PFSK-1 (cell line): ENCODE results near the gene FGGY.

ENCODE experiments used
- FOXP2 ChIP-seq: optimal IDR thresholded peaks from 2 replicates; pipeline ENCODE3; 2011; ENCODE audit warnings: borderline replicate concordance, control low read depth, inconsistent platforms; ENCODE audit not compliant: insufficient read depth; ENCODE audit errors: extremely low read length, extremely low read depth
- POLR2AphosphoS5 ChIP-seq: IDR thresholded peaks from 2 replicates; pipeline ENCODE4 v1.6.1; 2012; ENCODE audit warnings: low read depth, mild to moderate bottlenecking, control low read depth, low read length, moderate library complexity
- SIN3A ChIP-seq: IDR thresholded peaks from 2 replicates; pipeline ENCODE4 v1.6.1; 2012; ENCODE audit warnings: mild to moderate bottlenecking, low read length, moderate library complexity, borderline replicate concordance; ENCODE audit not compliant: insufficient read depth
- TAF1 ChIP-seq: IDR thresholded peaks from 2 replicates; pipeline ENCODE4 v1.6.1; 2012; ENCODE audit warnings: low read length, control low read depth, borderline replicate concordance; ENCODE audit not compliant: insufficient read depth
- TF ChIP-seq, protein P1 (sequence below), 2 experiments: IDR thresholded peaks; 2 replicates each; pipeline versions ENCODE4 v1.6.1 to v1.8.0; 2011 to 2012; ENCODE audit warnings: low read depth in 2 of 2, low read length in 2 of 2, control low read depth in 1 of 2, inconsistent platforms in 1 of 2, mild to moderate bottlenecking in 1 of 2, moderate library complexity in 1 of 2; ENCODE audit not compliant: insufficient read depth in 1 of 2

The FGGY gene

DNA sequence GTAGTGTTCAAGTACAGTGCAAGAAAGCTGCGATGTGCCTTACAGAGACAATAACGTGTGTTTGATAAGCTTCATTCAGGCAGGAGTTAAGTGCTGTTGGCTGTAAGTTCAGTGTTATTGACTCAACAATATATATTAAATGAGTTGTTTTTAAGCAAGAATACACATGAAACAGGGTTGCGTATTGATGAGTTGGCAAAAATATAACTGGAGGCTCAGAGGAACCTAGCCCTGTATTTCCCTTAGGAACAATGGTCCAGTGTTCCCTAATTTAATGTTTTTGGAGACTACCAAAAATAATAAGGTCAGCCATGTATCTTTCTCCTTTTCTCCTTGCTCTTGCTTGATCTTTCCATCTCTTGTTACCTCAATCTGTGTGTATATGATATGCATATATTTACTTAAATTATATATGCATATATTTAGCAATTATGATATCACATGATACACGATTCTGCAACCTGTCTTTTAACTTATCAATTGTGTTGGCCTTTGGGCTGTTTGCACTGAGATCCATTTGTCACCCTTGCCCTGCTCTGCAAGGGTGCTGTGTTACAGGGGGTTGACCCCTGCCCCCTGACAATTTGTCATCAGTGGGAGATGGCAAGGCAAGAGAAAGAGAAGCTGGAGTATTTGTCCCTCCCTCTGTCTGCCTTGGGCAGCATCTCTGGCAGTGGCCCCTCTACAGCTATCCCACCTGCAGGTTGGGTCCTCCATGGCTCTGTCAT is 109.7 kb downstream of the FGGY start:
- no peak for TF ChIP-seq POLR2AphosphoS5
- TF ChIP-seq, protein P1, sequence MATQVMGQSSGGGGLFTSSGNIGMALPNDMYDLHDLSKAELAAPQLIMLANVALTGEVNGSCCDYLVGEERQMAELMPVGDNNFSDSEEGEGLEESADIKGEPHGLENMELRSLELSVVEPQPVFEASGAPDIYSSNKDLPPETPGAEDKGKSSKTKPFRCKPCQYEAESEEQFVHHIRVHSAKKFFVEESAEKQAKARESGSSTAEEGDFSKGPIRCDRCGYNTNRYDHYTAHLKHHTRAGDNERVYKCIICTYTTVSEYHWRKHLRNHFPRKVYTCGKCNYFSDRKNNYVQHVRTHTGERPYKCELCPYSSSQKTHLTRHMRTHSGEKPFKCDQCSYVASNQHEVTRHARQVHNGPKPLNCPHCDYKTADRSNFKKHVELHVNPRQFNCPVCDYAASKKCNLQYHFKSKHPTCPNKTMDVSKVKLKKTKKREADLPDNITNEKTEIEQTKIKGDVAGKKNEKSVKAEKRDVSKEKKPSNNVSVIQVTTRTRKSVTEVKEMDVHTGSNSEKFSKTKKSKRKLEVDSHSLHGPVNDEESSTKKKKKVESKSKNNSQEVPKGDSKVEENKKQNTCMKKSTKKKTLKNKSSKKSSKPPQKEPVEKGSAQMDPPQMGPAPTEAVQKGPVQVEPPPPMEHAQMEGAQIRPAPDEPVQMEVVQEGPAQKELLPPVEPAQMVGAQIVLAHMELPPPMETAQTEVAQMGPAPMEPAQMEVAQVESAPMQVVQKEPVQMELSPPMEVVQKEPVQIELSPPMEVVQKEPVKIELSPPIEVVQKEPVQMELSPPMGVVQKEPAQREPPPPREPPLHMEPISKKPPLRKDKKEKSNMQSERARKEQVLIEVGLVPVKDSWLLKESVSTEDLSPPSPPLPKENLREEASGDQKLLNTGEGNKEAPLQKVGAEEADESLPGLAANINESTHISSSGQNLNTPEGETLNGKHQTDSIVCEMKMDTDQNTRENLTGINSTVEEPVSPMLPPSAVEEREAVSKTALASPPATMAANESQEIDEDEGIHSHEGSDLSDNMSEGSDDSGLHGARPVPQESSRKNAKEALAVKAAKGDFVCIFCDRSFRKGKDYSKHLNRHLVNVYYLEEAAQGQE (IDR thresholded peaks at IDR 0.05; ENCODE audit: insufficient read depth in 1 of 2, low read depth in 2 of 2, low read length in 2 of 2) = no peak
- TF ChIP-seq TAF1 = no peak
- TF ChIP-seq SIN3A = no peak
- TF ChIP-seq FOXP2 = no peak

DNA sequence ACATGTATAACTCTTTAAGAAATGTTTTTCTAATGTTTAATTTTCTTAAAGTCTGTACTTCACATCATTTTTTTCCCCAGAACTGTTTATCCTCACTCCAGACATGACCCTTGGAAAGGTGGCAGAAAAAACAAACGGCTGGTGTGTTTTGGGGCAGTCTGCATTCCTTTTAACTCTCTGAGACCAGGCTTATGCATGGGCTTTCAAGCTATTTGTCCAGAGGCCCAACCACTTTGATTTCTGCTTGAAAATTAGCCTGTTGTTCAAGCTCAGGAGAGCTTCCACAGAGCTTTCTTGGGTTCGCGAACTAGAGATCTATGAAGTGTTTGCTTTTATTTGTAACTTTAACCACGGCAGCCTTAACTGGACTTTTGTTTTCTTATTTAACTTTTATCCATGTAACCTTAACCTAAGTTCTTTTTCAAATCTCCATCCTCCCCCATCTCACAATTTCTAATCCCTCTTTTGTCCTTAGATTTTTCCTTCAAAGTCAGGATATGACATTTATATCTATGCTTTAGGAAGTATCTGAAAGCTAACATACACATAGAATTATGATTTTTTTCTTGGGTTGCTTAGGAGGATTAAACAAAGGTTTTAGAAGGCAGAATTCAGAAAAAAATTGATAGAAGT is 111.8 kb downstream of the FGGY start:
- TF ChIP-seq POLR2AphosphoS5 (no peak), FOXP2 (no peak), SIN3A (no peak), TAF1 (no peak)
- TF ChIP-seq, protein P1 (IDR thresholded peaks at IDR 0.05; ENCODE audit: insufficient read depth in 1 of 2, low read depth in 2 of 2, low read length in 2 of 2) = no peak

DNA sequence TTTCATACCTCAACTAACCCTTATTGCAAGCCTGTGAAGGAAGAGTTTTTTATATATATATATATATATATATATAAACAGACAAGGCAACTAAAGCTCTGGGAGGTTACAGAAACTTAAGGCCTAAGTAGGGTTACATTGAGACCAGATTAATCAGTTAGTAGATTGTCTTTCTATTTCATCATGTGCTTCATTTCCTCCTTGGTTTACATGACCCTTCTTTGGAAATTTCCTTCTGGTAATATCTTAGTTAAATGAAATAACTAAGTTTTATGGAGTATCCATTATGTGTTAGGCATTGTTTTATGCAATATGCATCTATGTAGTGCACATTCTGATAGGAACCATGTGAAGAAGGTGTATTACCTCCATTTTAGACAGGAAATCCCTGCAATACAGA is 112.7 kb downstream of the FGGY start:
- TF ChIP-seq, protein P1 (IDR thresholded peaks at IDR 0.05; ENCODE audit: insufficient read depth in 1 of 2, low read depth in 2 of 2, low read length in 2 of 2) = no peak
- TF ChIP-seq FOXP2 (no peak), TAF1 (no peak), SIN3A (no peak), POLR2AphosphoS5 (no peak)

DNA sequence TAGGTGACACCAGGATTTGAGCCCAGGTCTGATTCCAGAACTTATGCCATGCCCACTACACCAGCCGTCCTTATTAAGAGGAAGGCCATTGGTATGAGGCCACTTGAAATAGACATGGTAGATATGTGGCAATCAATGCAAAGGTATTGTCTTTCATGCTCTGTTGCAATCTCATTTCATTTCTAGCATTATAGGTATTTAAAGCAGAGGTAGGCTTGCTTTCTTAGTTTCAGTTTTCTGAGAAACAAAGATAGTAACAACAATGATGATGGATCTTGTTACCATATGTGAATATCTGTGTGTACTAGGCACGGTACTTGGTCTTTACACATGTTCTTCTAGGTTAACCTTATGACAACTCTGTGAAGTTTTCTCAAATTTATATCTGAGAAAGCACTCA is 113.1 kb downstream of the FGGY start:
- TF ChIP-seq POLR2AphosphoS5 = no peak
- no peak for TF ChIP-seq TAF1
- TF ChIP-seq SIN3A = no peak
- TF ChIP-seq FOXP2 = no peak
- TF ChIP-seq, protein P1 (IDR thresholded peaks at IDR 0.05; ENCODE audit: insufficient read depth in 1 of 2, low read depth in 2 of 2, low read length in 2 of 2) = no peak
